Activated T-cell treated with anti-CD3 and anti-CD28 coated beads, Interleukin-2, amount 50 U/mL, for 48 hours (primary cell): Measurements from ENCODE around the gene SCYL2.
"Not testable (repeated sequence)": the region's sequence is repeated elsewhere in the genome, so short reads cannot be mapped to it uniquely, and the experiment has no call there.

ENCODE experiments used
- DNase-seq, 2 experiments: peaks; one replicate each; pipeline ENCODE4 v3.0.0-alpha.2; 2020

SCYL2 gene

DNA sequence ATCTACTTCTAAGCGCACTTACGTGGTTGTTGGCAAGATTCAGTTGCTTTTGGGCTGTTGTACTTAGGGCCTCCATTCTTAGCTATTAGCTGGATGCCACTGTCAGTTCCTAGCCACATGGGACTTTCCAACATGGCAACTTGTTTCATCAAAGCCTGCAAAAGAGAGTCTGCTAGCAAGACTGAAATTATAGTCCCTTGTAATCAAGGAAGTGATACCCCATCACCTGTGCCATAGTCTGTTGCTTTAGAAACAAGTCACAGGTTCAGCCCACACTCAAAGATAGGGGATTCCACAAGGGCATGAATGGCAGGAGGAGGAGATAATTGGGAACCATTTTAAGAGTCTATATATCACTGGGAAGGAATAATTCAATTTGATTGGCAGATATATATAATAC, 62.8 kb downstream of the SCYL2 start:
- no peak for DNase-seq

DNA sequence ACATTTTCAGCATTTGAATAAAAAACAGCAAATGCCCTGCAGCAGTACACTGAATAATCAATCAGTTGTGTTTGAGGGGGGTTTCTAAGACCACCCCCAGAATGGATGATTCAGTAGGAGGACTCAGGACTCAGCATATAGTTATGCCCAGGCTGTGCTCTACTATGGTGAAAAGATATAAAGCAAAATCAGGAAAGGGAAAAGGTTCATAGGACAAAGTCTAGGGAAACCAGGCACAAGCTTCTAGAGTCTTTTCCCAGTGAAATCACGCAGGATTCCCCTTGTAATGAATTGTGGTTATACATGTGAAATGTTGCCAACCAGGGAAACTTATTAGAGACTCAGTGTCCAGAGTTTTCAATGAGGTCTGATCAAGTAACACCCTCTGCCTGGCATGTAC, 64.9 kb downstream of the SCYL2 start:
- DNase-seq: no peak

DNA sequence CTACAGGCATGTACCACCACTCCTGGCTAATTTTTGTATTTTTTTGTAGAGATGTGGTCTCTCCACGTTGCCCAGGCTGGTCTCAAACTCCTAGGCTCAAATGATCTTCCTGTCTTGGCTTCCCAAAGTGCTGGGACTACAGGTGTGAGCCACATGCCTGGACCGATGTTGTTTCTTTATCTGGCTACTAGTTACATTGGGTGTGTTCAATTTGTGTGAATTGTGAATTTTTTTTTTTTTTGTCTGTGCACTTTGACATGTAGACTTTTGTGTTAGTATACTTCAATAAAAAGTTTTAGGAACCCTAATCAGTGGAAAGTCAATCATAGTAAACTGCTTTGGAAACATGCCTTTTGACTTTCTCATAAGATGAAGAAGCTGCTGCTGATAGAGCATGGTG, 65.9 kb downstream of the SCYL2 start:
- no peak for DNase-seq

DNA sequence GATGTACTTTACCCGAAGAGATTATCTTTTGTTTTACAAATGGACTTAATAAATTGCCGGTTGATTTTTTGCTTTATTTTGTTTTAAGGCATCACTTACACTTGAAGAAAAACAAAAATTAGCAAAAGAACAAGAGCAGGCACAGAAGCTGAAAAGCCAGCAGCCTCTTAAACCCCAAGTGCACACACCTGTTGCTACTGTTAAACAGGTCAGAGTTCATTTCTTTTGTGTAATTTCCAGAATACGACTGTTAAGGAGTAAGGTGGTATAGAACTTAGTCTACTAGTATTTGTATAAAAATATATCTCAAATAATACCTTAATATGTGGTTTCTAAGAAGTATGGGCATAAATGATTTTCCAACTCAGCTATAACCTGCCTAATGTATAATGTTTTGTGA, 70.3 kb downstream of the SCYL2 start:
- DNase-seq: no peak

DNA sequence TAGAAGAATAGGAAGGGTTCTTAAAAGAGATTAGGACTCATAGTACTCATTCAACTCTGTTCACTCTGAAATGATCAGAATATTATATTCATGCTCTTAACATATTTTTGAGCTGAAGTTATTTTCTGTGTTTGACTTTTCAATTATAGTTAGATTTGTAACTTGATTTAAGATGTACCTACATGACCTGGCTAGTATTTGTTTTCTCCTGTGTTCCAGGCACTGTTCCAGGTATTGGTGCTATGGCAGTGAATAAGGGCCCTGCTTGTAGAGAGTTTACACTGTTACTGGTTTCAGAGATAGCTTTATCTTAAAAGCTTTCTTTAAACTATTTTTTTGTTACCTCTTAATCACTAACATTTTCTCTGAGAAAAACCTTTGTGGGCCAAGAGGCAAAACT, 70.8 kb downstream of the SCYL2 start:
- no peak for DNase-seq

DNA sequence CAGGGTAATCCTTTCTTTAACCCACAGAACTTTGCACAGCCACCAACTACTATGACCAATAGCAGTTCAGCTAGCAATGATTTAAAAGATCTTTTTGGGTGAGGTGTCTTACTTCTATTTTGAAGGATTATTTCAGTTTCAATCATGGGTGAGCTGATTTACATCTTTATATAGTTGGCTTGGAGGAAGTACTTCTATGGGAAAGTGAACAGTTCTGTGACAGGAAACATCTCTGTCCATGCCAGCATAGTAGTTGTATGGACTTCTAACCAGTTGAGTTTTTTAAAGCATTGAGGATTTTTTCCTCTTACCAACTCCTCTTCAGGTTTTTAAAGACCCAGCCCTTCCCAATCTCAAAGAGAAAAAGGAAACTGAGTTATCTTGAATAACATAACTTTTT, 72.1 kb downstream of the SCYL2 start:
- DNase-seq: no peak

DNA sequence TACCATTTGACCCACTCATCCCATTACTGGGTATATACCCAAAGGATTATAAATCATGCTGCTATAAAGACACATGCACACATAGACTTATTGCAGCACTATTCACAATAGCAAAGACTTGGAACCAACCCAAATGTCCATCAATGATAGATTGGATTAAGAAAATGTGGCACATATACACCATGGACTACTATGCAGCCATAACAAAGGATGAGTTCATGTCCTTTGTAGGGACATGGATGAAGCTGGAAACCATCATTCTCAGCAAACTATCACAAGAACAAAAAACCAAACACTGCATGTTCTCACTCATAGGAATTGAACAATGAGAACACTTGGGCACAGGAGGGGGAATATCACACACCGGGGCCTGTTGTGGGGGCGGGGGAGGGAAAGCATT, 75.9 kb downstream of the SCYL2 start:
- DNase-seq: not testable (repeated sequence)

DNA sequence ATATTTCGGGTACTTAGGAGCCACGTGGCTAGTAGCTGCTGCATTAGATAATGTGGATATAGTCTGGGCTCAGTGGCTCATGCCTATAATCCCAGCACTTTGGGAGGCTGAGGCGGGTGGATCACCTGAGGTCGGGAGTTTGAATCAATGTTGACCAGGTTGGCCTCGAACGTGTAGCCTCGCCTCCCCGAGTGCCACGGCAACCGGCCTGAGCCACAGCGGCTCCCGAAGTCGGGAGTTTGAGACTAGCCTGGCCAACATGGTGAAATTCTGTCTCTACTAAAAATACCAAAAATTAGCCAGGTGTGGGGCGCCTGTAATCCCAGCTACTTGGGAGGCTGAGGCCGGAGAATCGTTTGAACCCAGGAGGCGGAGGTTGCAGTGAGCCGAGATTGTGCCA, 77.4 kb downstream of the SCYL2 start:
- not testable (repeated sequence) for DNase-seq

DNA sequence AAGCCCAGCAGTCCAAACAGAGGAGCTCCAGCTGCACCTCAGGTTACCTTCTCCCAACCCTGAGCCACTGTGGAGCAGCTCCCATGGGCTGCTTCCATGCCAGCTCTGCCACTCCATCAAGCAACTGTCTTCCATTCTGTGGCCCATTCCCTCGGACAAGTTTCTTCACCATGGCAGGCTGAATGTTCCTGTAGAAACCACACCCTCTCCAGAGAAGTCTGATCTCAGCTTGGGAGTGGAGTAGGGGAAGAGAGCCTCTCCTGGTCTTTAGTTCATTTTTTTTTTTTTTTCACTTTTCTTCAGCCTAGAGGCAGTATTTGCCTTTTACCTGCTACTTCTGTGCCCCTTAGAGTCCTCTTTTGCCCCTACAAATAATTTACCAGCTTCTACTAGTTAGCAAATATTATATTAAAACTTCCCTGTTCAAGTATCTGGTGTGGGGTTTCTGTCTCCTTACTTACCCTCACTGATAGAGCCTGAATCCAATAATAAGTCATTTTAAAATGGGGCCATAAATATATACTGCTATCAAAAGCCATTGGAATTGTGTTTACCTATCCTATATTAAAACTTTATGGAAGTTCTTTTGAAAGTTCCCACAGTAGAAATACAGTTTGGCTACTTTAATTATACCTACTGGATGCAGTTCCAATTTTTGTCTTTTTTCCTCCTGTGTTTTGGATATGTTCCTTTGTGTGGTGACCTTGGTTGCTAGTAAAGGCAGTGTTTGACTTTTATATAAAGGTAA, 78.2 kb downstream of the SCYL2 start:
- no peak for DNase-seq

DNA sequence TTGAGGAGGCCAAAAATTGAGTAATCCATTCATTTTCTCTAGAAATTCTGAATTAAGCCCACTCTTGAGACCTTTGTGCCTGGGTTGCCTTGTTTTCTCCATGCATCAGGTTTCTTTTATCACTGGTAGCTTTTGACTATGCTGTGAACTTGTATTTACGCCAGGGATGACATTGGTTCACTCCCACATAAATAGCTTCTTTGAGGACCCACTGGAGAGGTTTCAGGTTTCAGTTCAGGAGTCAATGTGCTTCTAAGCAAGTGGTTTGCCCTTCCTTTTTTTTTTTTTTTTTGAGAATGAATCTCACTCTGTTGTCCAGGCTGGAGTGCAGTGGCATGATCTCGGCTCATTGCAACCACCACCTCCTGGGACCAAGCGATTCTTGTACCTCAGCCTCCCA, 79.7 kb downstream of the SCYL2 start:
- DNase-seq: no peak

DNA sequence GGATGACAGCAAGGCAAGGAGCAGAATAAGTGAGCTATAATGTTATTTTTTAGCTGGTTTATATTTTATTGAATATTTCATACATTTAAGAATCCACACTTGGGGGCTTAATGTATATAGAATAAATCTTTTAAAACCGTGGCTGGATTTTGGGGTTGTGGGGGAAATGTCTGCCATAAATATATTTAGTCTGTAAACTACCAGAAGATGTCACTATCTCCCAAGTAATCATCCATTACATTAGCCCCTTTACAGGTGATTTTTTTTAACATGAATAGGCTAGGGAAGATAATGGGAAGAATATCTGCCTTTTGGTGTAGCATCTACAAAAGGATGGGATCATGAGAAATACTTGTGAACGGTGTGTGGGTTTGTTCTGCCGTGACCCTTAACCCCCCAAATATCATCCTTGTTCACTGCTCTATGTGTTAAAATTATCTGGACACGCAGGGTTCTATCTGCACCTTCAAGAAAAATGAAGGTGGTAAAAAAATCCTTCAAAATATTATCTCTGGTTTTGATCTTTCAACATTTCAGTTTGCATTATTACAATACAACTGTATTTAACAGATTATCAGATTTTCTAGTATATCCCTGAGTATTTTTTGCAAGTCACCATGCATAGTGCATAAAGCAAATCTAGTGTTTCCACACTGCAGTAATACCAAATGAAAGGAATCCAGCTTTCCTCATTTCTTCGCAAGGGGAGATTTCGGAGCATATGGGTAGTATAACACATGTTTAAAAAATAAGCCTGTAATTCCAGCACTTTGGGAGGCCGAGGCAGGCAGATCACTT, 81.9 kb downstream of the SCYL2 start:
- DNase-seq: no peak

DNA sequence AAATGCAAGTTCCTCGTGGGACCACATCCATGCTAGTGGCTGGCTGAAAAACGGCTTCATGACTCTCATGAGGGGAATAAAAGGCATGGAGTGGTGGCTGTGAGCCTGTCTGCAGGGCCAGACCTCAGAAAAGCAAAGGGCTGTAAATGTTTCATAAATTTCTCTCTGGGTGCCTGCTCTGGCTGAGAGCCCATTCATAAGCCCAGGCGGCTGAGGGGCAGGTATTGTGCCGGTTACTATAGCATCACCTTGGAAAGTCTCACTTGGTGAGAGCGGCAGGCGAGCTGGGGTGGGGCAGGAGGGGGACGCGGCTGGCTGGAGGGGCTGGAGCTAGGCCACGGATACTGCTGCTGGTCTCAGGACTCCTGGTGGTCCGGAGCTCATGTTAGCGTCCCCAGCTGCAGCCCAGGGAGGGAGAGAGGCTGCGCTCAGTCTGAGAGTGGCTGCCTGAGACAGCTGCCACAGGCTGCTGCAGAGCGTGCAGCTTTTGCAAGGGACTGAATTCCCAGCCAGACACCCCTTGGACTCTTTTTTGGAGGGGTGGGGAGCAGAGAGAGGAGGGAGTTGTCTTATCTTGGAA, 89.8 kb downstream of the SCYL2 start, which contains the start of gene SLC17A8:
SLC17A8 (plus strand) TSS at position 431 of the 580 bp plus-strand sequence. CDS start 318 bp downstream, outside the sequence.
- DNase-seq: no peak

DNA sequence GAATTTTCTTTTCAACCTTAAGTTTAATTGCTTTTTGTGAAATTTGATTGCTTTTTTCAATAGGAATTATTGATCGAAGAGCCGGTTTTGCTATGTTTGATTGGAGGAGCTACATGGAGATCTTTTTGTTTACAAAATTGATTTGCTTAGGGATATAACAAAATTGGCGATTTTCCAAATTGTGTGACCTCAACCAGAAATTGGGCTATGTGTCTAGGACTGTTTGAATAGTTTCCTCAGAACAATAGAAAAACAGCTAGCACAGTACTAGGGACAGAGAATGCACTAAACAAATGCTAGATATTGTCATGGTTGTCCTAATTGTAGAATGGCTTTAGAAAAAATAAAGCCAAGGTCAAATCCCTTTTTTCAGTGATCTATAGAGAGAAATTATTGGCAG, 92.3 kb downstream of the SCYL2 start:
- no peak for DNase-seq

DNA sequence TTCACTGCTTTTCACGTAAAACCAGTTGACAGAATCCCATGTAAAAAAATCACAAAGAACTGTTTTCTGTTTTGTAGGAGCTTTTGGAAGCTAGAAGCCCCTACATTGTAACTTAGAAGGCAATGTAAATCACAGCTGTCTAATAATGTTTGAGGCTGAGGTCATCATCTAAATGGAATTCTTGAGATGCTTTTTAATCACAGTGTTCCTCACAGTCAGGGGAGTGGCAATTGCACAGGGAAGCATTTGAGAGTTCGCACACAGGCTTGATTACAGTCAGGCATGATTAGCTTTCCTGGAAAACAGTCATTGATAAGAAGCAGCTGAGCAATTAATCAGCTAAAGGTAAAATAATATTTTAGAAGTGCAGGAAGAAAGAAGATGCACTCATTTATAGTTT, 92.8 kb downstream of the SCYL2 start:
- no peak for DNase-seq

DNA sequence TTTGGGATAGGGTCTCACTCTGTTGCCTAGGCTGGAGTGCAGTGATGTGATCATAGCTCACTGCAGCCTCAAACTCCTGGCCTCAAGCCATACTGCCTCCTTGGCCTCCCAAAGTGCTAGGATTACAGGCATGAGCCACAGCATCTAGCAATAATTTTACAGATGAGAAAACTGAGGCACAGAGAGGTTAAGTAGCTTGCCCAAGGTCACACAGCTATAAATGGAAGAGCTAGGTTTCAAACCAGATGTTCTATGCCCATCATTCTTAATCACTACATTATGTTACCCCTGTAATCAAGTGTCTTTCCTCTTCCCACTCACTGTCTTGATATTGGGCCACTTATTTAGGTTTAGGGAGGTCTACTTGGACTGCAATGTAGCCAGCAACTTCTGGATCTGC, 93.5 kb downstream of the SCYL2 start:
- no peak for DNase-seq

DNA sequence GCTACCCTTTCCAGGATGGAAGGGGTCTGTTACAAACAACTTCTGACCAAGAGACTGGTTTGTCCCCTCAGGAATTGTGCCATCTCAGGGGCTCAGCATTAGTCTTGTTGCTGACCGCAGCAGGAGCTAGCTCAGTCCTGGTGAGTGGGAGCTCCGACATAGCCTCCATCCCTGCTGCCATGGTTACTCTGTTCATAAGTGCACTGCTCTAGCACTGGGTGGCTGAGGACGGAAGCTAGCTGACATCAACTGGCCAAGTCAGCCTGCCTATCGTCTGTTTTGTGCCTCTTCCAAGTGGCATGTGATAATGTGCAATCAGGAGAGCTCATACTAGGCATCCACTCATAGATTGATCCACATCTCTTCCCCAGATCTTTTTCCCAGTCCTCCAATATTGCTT, 97.3 kb downstream of the SCYL2 start:
- no peak for DNase-seq

DNA sequence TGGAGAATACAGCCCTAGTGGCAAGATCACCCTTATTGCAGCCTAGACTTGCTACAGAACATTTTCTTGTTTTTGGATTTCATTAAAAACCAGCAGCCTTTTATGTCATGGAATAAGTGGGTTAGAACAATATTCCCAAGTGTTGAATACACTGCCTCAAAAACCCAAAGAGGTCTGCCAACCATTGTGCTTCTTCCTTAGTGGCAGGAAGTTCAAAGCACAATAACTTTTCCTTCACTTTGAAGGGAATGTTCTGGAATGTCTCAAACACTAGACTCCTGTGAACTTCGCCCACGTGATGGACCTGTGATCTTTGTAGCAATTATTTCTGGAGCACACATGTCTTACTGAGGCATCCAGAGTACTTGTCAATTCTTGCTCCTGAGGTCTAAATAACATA, 98.4 kb downstream of the SCYL2 start:
- DNase-seq: no peak

DNA sequence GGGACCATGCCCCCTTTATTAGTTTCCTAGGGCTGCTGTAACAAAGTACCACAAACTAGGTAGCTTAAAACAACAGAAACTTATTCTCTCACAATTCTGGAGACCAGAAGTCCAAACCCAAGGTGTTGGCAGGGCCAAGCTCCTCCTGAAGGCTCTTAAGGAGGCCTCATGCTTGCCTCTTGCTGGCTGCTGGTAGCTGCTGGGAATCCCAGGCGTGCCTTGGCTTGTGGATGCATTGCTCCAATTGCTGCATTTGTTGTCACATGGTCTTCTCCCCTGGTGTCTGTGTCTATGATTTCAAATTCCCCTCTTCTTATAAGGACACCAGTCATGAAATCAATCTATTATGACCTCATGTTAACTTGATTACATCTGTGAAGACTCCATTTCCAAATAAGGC, 101.1 kb downstream of the SCYL2 start:
- no peak for DNase-seq

DNA sequence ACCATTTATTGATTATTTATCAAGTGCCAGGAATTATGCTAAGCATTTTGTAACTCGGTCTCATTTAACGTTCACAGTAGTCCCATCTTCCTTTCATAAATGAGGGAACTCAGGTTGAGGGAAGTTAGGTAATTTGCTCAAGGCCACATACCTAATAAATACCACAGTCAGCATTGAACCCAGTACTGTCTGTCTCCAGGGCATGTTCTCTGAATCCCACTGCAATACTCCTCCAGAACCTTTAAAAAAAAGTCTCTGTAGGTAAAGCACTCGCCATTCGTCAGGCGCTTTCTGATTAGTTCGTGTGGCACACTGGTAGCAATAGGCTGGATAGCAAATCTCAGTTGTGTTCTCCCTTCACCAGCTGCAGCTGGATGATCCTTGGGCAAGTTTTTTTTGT, 104.2 kb downstream of the SCYL2 start:
- no peak for DNase-seq

DNA sequence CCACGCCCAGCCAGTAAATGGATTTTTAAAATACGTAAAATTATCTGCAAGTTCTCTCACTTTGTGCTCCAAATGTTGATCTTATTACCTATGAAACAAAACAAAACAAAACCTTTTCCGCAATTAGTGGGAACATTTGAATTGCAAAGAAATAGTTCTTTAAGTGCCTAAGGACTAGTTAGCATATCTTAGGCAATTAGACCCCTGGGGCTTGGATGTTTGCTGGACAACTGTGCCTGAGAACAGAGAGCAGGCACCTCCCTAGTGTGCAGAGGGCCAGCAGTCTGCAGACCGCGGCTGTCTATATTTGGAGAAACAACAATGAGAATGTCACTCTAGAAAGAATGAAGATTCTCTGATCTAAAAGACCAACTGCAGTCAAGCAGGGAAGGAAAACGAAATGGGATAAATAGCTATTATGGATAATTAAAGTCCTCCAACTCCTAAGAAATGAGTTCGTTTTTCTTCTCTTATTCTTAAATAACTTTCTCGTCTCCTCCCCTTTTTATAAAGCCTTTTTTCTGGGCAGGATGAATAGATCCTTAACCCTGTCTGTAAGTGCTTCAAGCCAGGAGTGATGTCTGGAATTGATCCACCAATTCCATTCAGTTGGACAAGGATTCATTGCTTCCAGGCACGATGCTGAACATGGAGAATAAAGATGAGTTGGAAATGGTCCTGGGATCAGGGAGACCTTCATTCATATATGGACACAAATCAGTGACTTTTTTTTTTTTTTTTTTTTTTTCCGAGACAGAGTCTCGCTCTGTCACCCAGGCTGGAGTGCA, 106.1 kb downstream of the SCYL2 start:
- DNase-seq: no peak

DNA sequence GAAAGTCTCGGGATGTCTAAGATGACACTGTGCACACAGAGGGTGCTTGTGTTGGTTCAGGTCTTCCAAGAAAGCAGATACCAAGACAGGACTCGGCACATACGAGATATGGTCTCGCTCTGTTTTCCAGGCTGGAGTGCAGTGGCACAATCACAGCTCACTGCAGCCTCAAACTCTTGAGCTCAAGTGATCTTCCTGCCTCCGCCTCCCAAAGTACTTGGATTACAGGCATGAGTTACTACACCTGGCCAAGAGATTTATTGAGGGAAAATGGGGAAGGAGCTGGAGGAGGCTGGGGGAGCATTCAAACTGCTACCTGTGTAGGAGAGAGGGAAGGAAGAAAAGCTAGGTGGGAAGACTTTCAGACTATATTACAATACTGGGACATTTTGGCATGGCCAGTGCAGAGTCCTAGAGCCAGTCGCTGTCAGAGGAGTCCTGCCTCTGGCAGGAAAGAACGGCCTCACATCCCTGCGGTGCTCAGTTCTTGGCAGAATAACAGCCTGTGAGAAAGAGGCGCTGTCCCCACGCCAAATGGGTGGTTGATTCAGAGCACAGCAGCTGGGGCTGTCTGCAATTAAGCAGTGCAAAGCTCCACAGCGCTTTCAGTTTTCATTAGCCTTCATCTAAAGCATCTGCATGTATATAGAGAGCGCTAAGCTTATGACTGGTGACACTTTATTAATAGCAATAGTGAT, 108.2 kb downstream of the SCYL2 start:
- DNase-seq: no peak

DNA sequence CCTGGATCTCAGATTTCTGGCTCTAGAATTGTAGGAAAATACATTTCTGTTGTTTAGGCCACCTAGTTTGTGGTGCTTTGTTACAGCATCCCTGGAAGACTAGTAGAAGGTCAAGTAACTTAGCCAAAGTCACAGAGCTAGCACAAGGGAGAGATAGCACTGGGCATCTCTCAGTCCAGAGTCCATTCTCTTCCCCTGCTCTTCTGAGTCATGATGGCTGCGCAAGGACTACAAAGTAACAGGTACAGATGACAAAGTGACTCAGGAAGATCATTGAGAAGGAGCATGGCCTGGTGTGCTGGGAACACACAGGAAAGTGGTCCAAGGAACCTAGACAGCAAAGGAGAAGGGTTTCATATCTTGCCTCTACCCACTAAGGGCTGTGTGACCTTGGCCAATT, 109.2 kb downstream of the SCYL2 start:
- no peak for DNase-seq

DNA sequence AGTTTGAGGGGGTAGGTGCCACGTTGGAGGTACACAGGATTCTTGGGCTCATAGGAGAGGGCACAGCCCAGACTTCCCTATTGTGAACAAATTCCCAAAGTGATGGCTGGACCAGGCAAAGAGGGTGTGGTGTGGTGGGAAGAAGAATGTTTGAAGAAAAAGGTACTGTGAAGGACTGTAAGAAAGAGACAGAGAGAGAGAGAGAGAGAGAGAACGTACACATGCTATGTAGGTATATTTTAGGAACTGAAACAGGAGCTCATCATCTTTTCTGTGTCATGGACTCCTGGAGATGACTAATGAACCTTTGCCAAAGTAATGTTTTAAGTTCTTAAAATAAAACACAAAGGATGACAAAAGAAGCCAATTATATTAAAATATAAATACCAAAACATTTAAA, 114.4 kb downstream of the SCYL2 start:
- DNase-seq: no peak
